GM21717 (cell line): Measurements from ENCODE around the gene SPAG17.

ENCODE experiments used
- ATAC-seq: cut with Tn5 transposase; IDR thresholded peaks from one replicate; pipeline ENCODE4 v1.9.1; 2021; ENCODE audit warnings: mild to moderate bottlenecking, moderate library complexity; ENCODE audit not compliant: unreplicated experiment

Gene SPAG17

GRCh38 chr1:118169016-118169415 is 16.0 kb downstream of the SPAG17 start:
- ATAC-seq, result no peak

- no peak for ATAC-seq
Observed at GRCh38 chr1:118160806-118161205, 24.2 kb downstream of the SPAG17 start.

GRCh38 chr1:118159569-118159968 is 25.5 kb downstream of the SPAG17 start:
- ATAC-seq, result no peak

- ATAC-seq, result no peak
Observed at GRCh38 chr1:118158924-118159323, 26.1 kb downstream of the SPAG17 start.

- no peak for ATAC-seq
Observed at GRCh38 chr1:118157506-118157905, 27.5 kb downstream of the SPAG17 start.

- ATAC-seq, result no peak
Observed at GRCh38 chr1:118155106-118155505, 29.9 kb downstream of the SPAG17 start.

GRCh38 chr1:118154220-118154619 is 30.8 kb downstream of the SPAG17 start:
- ATAC-seq, result no peak

- no peak for ATAC-seq
Observed at GRCh38 chr1:118151312-118151937, 33.6 kb downstream of the SPAG17 start.

- ATAC-seq, result no peak
Observed at GRCh38 chr1:118149799-118150198, 35.2 kb downstream of the SPAG17 start.

- ATAC-seq, result no peak
Observed at GRCh38 chr1:118148034-118148433, 37.0 kb downstream of the SPAG17 start.

- no peak for ATAC-seq
Observed at GRCh38 chr1:118147522-118147921, 37.5 kb downstream of the SPAG17 start.

GRCh38 chr1:118145721-118146120 is 39.3 kb downstream of the SPAG17 start:
- no peak for ATAC-seq

GRCh38 chr1:118144684-118145083 is 40.3 kb downstream of the SPAG17 start:
- ATAC-seq, result no peak

- ATAC-seq, result no peak
Observed at GRCh38 chr1:118143831-118144230, 41.2 kb downstream of the SPAG17 start.

- ATAC-seq, result no peak
Observed at GRCh38 chr1:118143121-118143520, 41.9 kb downstream of the SPAG17 start.

- no peak for ATAC-seq
Observed at GRCh38 chr1:118142546-118142945, 42.5 kb downstream of the SPAG17 start.

- ATAC-seq, result no peak
Observed at GRCh38 chr1:118137900-118138299, 47.1 kb downstream of the SPAG17 start.

GRCh38 chr1:118136187-118136941 is 48.7 kb downstream of the SPAG17 start:
- peak; percentile 99 for ATAC-seq

GRCh38 chr1:118132000-118132399 is 53.0 kb downstream of the SPAG17 start:
- ATAC-seq, result no peak

- no peak for ATAC-seq
Observed at GRCh38 chr1:118128761-118129160, 56.3 kb downstream of the SPAG17 start.

GRCh38 chr1:118124064-118124463 is 61.0 kb downstream of the SPAG17 start:
- no peak for ATAC-seq

- no peak for ATAC-seq
Observed at GRCh38 chr1:118123116-118123839, 61.8 kb downstream of the SPAG17 start.
